Transverse colon (tissue), 4 donors: Measurements from ENCODE around the gene INPP4B. TPM values are rescaled to one million over a fixed set of nuclear protein-coding genes. Genes with fewer than 3 reads are reported as not detected.

Experiments
- DNase-seq: peaks from one replicate; pipeline ENCODE4 v3.0.0-alpha.2; 2019
- H3K27ac ChIP-seq, 4 donors: fragments of 200-600 bp; sonication (generic); 2 replicates each; pipeline ENCODE4 v1.5.1; 2016 to 2018; ENCODE audit warnings: inconsistent platforms in 4 of 4
- H3K27me3 ChIP-seq: fragments of 200-600 bp; sonication (generic); 2 replicates; pipeline ENCODE4 v1.5.1; 2017; ENCODE audit warnings: inconsistent platforms
- H3K36me3 ChIP-seq, 4 donors: fragments of 200-600 bp; sonication (generic); 2 replicates each; pipeline ENCODE4 v1.5.1; 2017 to 2019; ENCODE audit warnings: inconsistent platforms in 4 of 4
- H3K4me1 ChIP-seq, 4 donors: fragments of 200-600 bp; sonication (generic); 2 replicates each; pipeline ENCODE4 v1.5.1; 2017 to 2020; ENCODE audit warnings: inconsistent platforms in 4 of 4
- H3K4me3 ChIP-seq, 4 donors: fragments of 200-600 bp; sonication (generic); 1 replicate in 1 of 4; 2 replicates in 3 of 4; pipeline versions ENCODE4 v1.5.1 to v1.6.1; 2017 to 2019; ENCODE audit warnings: inconsistent platforms in 4 of 4
- H3K9me3 ChIP-seq, 2 donors: fragments of 200-600 bp; sonication (generic); 2 replicates each; pipeline ENCODE4 v1.5.1; 2017 to 2019; ENCODE audit warnings: inconsistent platforms in 2 of 2
- EP300 ChIP-seq: sonication (generic); formaldehyde crosslinking; IDR thresholded peaks from one replicate; pipeline ENCODE4 v1.6.1; 2017; ENCODE audit warnings: antibody characterized with exemption, low read depth
- POLR2A ChIP-seq: fragments of 450-650 bp; IDR thresholded peaks from one replicate; pipeline ENCODE4 v1.6.1; 2016; ENCODE audit warnings: antibody characterized with exemption, mild to moderate bottlenecking, moderate library complexity
- POLR2AphosphoS5 ChIP-seq, 3 donors: sonication (generic); formaldehyde crosslinking; IDR thresholded peaks; one replicate each; pipeline ENCODE4 v1.6.1; 2016; ENCODE audit warnings: antibody characterized with exemption in 3 of 3
- WGBS, 2 donors: methylation state at CpG; one replicate each; pipeline ENCODE4 v1.1.5; 2018; ENCODE audit warnings: low coverage in 1 of 2; 5-methylcytosine and 5-hydroxymethylcytosine counted together
- in situ Hi-C, 4 donors: fragments of 200-750 bp; cut with MboI; loops; one replicate each; pipeline versions ENCODE4 v1.15.0 to v1.15.1; 2017; ENCODE audit warnings: low sequenced_read_pairs in 3 of 4, low pct_ligation_motif_present in 1 of 4, low pct_unique_long_range_greater_than_20kb in 1 of 4
- intact Hi-C: fragments of 100-400 bp; cut with DNase I; formaldehyde crosslinking; loops from one replicate; pipeline ENCODE4 v1.15.1; 2023; ENCODE audit warnings: low total_unique reads
- total RNA-seq, 4 donors: library from RNA; depleted of rRNA; stranded (reverse); fragments of >200 nt; gene quantifications; one replicate each; pipeline ENCODE4 v1.1.0, GENCODE V29; 2016
- TF ChIP-seq, protein P1 (sequence below), 5 experiments: fragments of 200-600 bp in 3 of 5; fragments of 450-650 bp in 2 of 5; sonication (generic) in 3 of 5; IDR thresholded peaks; 1 replicate in 2 of 5; 2 replicates in 3 of 5; pipeline ENCODE4 v1.5.1; 2016 to 2017; ENCODE audit warnings: antibody characterized with exemption in 5 of 5, inconsistent platforms in 3 of 5, mild to moderate bottlenecking in 2 of 5, moderate library complexity in 1 of 5

INPP4B gene
- total RNA-seq, 4 donors from 2014 or later: 18.3 to 33.8 (median 31.4) TPM

- Histone ChIP-seq H3K27me3 (no peaks in the 10 kb centered on the region), H3K4me3 (no peak overlapping the region), H3K4me1 (peaks cover 0 to 21% (median 6%) of the 10 kb centered on the region in 4 donors), H3K36me3 (no peaks in the 10 kb centered on the region), H3K9me3 (no peaks in the 10 kb centered on the region), H3K27ac (no peak overlapping the region)
- TF ChIP-seq POLR2AphosphoS5 (IDR thresholded peaks at IDR 0.05) (no peak), EP300 (no peak), POLR2A (no peak)
- TF ChIP-seq, protein P1, sequence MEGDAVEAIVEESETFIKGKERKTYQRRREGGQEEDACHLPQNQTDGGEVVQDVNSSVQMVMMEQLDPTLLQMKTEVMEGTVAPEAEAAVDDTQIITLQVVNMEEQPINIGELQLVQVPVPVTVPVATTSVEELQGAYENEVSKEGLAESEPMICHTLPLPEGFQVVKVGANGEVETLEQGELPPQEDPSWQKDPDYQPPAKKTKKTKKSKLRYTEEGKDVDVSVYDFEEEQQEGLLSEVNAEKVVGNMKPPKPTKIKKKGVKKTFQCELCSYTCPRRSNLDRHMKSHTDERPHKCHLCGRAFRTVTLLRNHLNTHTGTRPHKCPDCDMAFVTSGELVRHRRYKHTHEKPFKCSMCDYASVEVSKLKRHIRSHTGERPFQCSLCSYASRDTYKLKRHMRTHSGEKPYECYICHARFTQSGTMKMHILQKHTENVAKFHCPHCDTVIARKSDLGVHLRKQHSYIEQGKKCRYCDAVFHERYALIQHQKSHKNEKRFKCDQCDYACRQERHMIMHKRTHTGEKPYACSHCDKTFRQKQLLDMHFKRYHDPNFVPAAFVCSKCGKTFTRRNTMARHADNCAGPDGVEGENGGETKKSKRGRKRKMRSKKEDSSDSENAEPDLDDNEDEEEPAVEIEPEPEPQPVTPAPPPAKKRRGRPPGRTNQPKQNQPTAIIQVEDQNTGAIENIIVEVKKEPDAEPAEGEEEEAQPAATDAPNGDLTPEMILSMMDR (IDR thresholded peaks at IDR 0.05): no peak
- DNase-seq: no peak
- in situ Hi-C loops: no loop called here
- intact Hi-C loops: no loop called here
- 83 to 85% methylated on average over 2 of the region's 2 CpGs for WGBS, 2 donors
Observed at GRCh38 chr4:142155347-142155746, 690.8 kb downstream of the INPP4B start.

DNA sequence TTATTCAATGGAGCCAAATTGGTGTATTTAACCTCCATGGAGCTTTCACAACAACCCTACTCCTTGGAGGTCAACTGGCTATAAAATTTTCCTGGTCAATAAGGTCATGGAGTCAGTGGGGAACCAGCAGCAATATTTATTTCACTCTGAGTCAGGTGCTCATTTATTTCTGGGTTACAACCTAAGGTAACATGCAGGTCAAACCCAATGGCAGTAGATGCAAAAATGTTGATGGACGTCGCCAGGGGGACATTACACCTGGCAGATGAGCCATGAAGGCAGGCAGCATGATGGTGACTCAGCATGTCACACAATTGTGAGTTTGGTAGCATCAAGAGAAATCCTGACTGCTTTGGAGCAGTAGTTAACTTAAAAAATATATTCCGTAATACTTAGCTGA lies 695.6 kb downstream of the INPP4B start:
- Histone ChIP-seq H3K27me3 (no peaks in the 10 kb centered on the region), H3K4me3 (no peak overlapping the region), H3K9me3 (no peaks in the 10 kb centered on the region), H3K4me1 (no peaks in the 10 kb centered on the region), H3K36me3 (no peaks in the 10 kb centered on the region), H3K27ac (no peak overlapping the region)
- in situ Hi-C loops (no loop called here), intact Hi-C loops (no loop called here)
- TF ChIP-seq, protein P1 (IDR thresholded peaks at IDR 0.05): no peak
- TF ChIP-seq EP300 (no peak), POLR2A (no peak), POLR2AphosphoS5 (IDR thresholded peaks at IDR 0.05) (no peak)
- DNase-seq: no peak
- 96 to 100% methylated on average over 1 to 3 of the region's 3 CpGs for WGBS, 2 donors

GRCh38 chr4:142144813-142145212 lies 701.3 kb downstream of the INPP4B start:
- 45 to 84% methylated on average over 1 of the region's 1 CpG for WGBS, 2 donors
- in situ Hi-C loops (loop anchor here in 2 of 4 donors (25.0 kb wide), 1 partner anchor 567 kb away; no protein-coding TSS in a partner anchor), intact Hi-C loops (no loop called here)
- H3K4me1 ChIP-seq: no peaks in the 10 kb centered on the region
- H3K9me3 ChIP-seq: no peaks in the 10 kb centered on the region
- no peaks in the 10 kb centered on the region for H3K36me3 ChIP-seq
- H3K27me3 ChIP-seq: no peaks in the 10 kb centered on the region
- no peak overlapping the region for H3K27ac ChIP-seq
- no peak for TF ChIP-seq EP300
- TF ChIP-seq POLR2AphosphoS5 (IDR thresholded peaks at IDR 0.05): no peak
- no peak for TF ChIP-seq POLR2A
- H3K4me3 ChIP-seq: no peak overlapping the region
- DNase-seq: no peak

DNA sequence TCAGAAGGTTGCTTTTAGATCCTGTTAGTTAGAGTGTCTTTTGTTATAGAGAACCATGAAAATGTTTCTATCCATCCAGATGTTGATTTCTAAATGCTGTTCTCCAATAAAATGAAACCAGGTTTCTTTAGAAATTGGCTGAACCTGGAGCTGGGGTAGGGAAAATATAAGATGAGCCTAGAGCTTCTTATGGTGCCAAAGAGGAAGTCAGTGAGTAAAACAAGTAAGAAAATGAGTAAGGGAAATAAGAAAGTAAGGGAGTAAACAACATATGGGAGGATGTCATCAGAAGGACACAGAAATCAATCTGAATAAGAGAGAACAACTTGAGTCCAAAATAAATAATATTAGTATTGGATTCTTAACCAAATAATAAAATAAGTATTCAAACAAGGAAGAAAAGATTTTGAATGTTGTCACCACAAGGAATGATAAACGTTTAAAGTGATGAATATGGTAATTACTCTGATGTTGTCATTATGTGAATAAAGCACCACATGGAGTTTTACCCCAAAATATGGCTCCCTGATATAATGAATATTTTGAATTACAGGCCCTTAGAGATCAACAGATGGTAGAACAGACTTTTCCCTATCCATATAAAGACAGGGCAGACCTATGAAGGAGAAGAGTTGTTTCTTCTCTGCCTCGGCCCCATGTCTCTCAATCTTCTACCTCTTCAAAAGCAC lies 703.6 kb downstream of the INPP4B start:
- no peak for TF ChIP-seq EP300
- WGBS, 2 donors: 76 to 81% methylated on average over 2 of the region's 2 CpGs
- no peak for DNase-seq
- Histone ChIP-seq H3K36me3 (no peaks in the 10 kb centered on the region), H3K27ac (no peak overlapping the region), H3K4me1 (no peaks in the 10 kb centered on the region), H3K27me3 (no peaks in the 10 kb centered on the region), H3K4me3 (no peak overlapping the region), H3K9me3 (no peaks in the 10 kb centered on the region)
- intact Hi-C loops (no loop called here), in situ Hi-C loops (loop anchor here in 2 of 4 donors (25.0 kb wide), 1 partner anchor 570 kb away; no protein-coding TSS in a partner anchor)

GRCh38 chr4:142141224-142141623 lies 704.9 kb downstream of the INPP4B start:
- in situ Hi-C loops (loop anchor here in 2 of 4 donors (25.0 kb wide), 1 partner anchor 571 kb away; no protein-coding TSS in a partner anchor), intact Hi-C loops (no loop called here)
- no peak for DNase-seq
- WGBS, 2 donors: 81 to 84% methylated on average over 2 of the region's 2 CpGs
- Histone ChIP-seq H3K9me3 (no peaks in the 10 kb centered on the region), H3K27ac (no peak overlapping the region), H3K36me3 (no peaks in the 10 kb centered on the region), H3K4me1 (no peaks in the 10 kb centered on the region), H3K4me3 (no peak overlapping the region), H3K27me3 (no peaks in the 10 kb centered on the region)
- TF ChIP-seq POLR2AphosphoS5 (IDR thresholded peaks at IDR 0.05) (no peak), POLR2A (no peak), EP300 (no peak)
- TF ChIP-seq, protein P1 (IDR thresholded peaks at IDR 0.05): no peak
